ENCODE measurements around the gene PDS5B.

The PDS5B gene

GRCh38 chr13:32783067-32783466 is 196.8 kb downstream of the PDS5B start:
- peaks cover 11% of the 10 kb centered on the region; the same call in 1 of the 2 replicates for H3K36me3 ChIP-seq (ENCODE audit: low read length)
- no peaks in the 10 kb centered on the region for H3K9me2 ChIP-seq (replicated peaks; ENCODE audit: insufficient read depth, low read length)
- no peak overlapping the region for H3K4me3 ChIP-seq (ENCODE audit: insufficient read depth, low read length, poor library complexity, severe bottlenecking)
- no peak overlapping the region for H3K9ac ChIP-seq (ENCODE audit: low read length)
- TF ChIP-seq EZH2phosphoT487 (conservative IDR thresholded peaks at IDR 0.05; ENCODE audit: low read length) (no peak), CTCF (IDR thresholded peaks at IDR 0.05; ENCODE audit: insufficient read depth, low read length, poor library complexity, severe bottlenecking) (no peak)
- no peaks in the 10 kb centered on the region for H3K9me3 ChIP-seq (ENCODE audit: insufficient read depth, low read length)
- H4K20me1 ChIP-seq (ENCODE audit: low read depth, low read length) = no peaks in the 10 kb centered on the region
- H3K4me2 ChIP-seq (ENCODE audit: low read depth, low read length, poor library complexity, severe bottlenecking) = no peak overlapping the region
- peaks cover 12% of the 10 kb centered on the region; the same call in 1 of the 2 replicates for H3F3A ChIP-seq (ENCODE audit: insufficient read depth)
- no peaks in the 10 kb centered on the region for H3K79me2 ChIP-seq (ENCODE audit: insufficient read depth, low read length)
- no peak overlapping the region for H3K27ac ChIP-seq (ENCODE audit: low read depth, low read length)
- no peaks in the 10 kb centered on the region for H3K27me3 ChIP-seq (ENCODE audit: low read length)
- no peak overlapping the region for H2AFZ ChIP-seq (ENCODE audit: low read depth, low read length, severe bottlenecking)

GRCh38 chr13:32790731-32791130 is 204.5 kb downstream of the PDS5B start:
- Histone ChIP-seq H3K36me3 (ENCODE audit: low read length) (no peaks in the 10 kb centered on the region), H3K4me3 (ENCODE audit: insufficient read depth, low read length, poor library complexity, severe bottlenecking) (no peak overlapping the region), H3K4me2 (ENCODE audit: low read depth, low read length, poor library complexity, severe bottlenecking) (no peak overlapping the region), H3K9me3 (ENCODE audit: insufficient read depth, low read length) (no peaks in the 10 kb centered on the region), H4K20me1 (ENCODE audit: low read depth, low read length) (no peaks in the 10 kb centered on the region), H3K9me2 (replicated peaks; ENCODE audit: insufficient read depth, low read length) (no peaks in the 10 kb centered on the region), H3K27me3 (ENCODE audit: low read length) (no peaks in the 10 kb centered on the region), H3K9ac (ENCODE audit: low read length) (no peak overlapping the region), H2AFZ (ENCODE audit: low read depth, low read length, severe bottlenecking) (no peak overlapping the region), H3F3A (ENCODE audit: insufficient read depth) (peaks cover 3% of the 10 kb centered on the region; the same call in 1 of the 2 replicates), H3K27ac (ENCODE audit: low read depth, low read length) (no peak overlapping the region), H3K79me2 (ENCODE audit: insufficient read depth, low read length) (no peaks in the 10 kb centered on the region)
- no peak for TF ChIP-seq EZH2phosphoT487 (conservative IDR thresholded peaks at IDR 0.05; ENCODE audit: low read length)
- TF ChIP-seq CTCF (IDR thresholded peaks at IDR 0.05; ENCODE audit: insufficient read depth, low read length, poor library complexity, severe bottlenecking) = no peak

GRCh38 chr13:32791545-32792172 is 205.4 kb downstream of the PDS5B start:
- Histone ChIP-seq H2AFZ (ENCODE audit: low read depth, low read length, severe bottlenecking) (no peak overlapping the region), H3K36me3 (ENCODE audit: low read length) (no peaks in the 10 kb centered on the region), H3K27me3 (ENCODE audit: low read length) (no peaks in the 10 kb centered on the region), H3K4me3 (ENCODE audit: insufficient read depth, low read length, poor library complexity, severe bottlenecking) (no peak overlapping the region), H3F3A (ENCODE audit: insufficient read depth) (peaks cover 3% of the 10 kb centered on the region; the same call in 1 of the 2 replicates), H3K4me2 (ENCODE audit: low read depth, low read length, poor library complexity, severe bottlenecking) (no peak overlapping the region), H3K79me2 (ENCODE audit: insufficient read depth, low read length) (no peaks in the 10 kb centered on the region), H3K27ac (ENCODE audit: low read depth, low read length) (no peak overlapping the region), H4K20me1 (ENCODE audit: low read depth, low read length) (no peaks in the 10 kb centered on the region), H3K9me3 (ENCODE audit: insufficient read depth, low read length) (no peaks in the 10 kb centered on the region), H3K9ac (ENCODE audit: low read length) (no peak overlapping the region), H3K9me2 (replicated peaks; ENCODE audit: insufficient read depth, low read length) (no peaks in the 10 kb centered on the region)
- no peak for TF ChIP-seq CTCF (IDR thresholded peaks at IDR 0.05; ENCODE audit: insufficient read depth, low read length, poor library complexity, severe bottlenecking)
- TF ChIP-seq EZH2phosphoT487 (conservative IDR thresholded peaks at IDR 0.05; ENCODE audit: low read length) = no peak

All from SU-DHL-6 (cell line).